GM23338 (cell line): Measurements from ENCODE around the gene PLD2. TPM values are rescaled to one million over a fixed set of nuclear protein-coding genes. Genes with fewer than 3 reads are reported as not detected.
A peak's percentile ranks its signal among the peaks of the same experiment; 100 is the strongest.

Experiments
- ATAC-seq: fragments of 200-7000 bp; cut with Tn5 transposase; 3 replicates; pipeline ENCODE4 v1.9.1; 2020
- DNase-seq: peaks from one replicate; pipeline ENCODE4 v3.0.0-alpha.2; 2015; ENCODE audit warnings: low spot score
- H2AFZ ChIP-seq: fragments of 200-600 bp; sonication (generic); 2 replicates; pipeline ENCODE4 v1.8.0; 2016; ENCODE audit warnings: antibody characterized with exemption, mild to moderate bottlenecking, moderate library complexity
- H3F3A ChIP-seq: fragments of 200-600 bp; sonication (generic); replicated peaks from 2 replicates; pipeline ENCODE4 v1.8.0; 2017; ENCODE audit warnings: antibody characterized with exemption, mixed run types, low read depth
- H3K27ac ChIP-seq: fragments of 200-600 bp; sonication (generic); 2 replicates; pipeline ENCODE4 v1.6.1; 2016; ENCODE audit warnings: low read depth
- H3K27me3 ChIP-seq: fragments of 200-600 bp; sonication (generic); 2 replicates; pipeline ENCODE4 v1.8.0; 2016; ENCODE audit warnings: mild to moderate bottlenecking, mixed run types, moderate library complexity; ENCODE audit not compliant: insufficient read depth
- H3K36me3 ChIP-seq: fragments of 200-600 bp; sonication (generic); 2 replicates; pipeline ENCODE4 v1.8.0; 2016; ENCODE audit warnings: mild to moderate bottlenecking; ENCODE audit not compliant: insufficient read depth
- H3K4me1 ChIP-seq: fragments of 200-600 bp; sonication (generic); 2 replicates; pipeline ENCODE4 v1.8.0; 2016; ENCODE audit warnings: mild to moderate bottlenecking, moderate library complexity; ENCODE audit not compliant: insufficient read depth
- H3K4me2 ChIP-seq: fragments of 200-600 bp; sonication (generic); 2 replicates; pipeline ENCODE4 v1.7.1; 2017; ENCODE audit warnings: mixed run types
- H3K4me3 ChIP-seq: fragments of 200-600 bp; sonication (generic); 2 replicates; pipeline ENCODE4 v1.6.1; 2016; ENCODE audit warnings: mixed run types
- H3K79me2 ChIP-seq: fragments of 200-600 bp; sonication (generic); replicated peaks from 2 replicates; pipeline ENCODE4 v1.8.0; 2017; ENCODE audit warnings: mild to moderate bottlenecking; ENCODE audit not compliant: insufficient read depth
- H3K9me2 ChIP-seq: fragments of 200-600 bp; sonication (generic); 2 replicates; pipeline ENCODE4 v1.8.0; 2017; ENCODE audit not compliant: insufficient read depth
- H4K20me1 ChIP-seq: fragments of 200-600 bp; sonication (generic); replicated peaks from 2 replicates; pipeline ENCODE4 v1.8.0; 2017; ENCODE audit warnings: mild to moderate bottlenecking; ENCODE audit not compliant: insufficient read depth
- H3K27ac Mint-ChIP-seq: 2 replicates; pipeline ENCODE4 v1.8.0; 2020; ENCODE audit warnings: inconsistent platforms, mild to moderate bottlenecking, moderate library complexity, mixed read lengths
- H3K27me3 Mint-ChIP-seq: 3 replicates; pipeline ENCODE4 v1.8.0; 2022; ENCODE audit warnings: low read depth, mild to moderate bottlenecking, moderate library complexity, mixed read lengths, inconsistent platforms; ENCODE audit not compliant: insufficient read depth, poor library complexity
- H3K36me3 Mint-ChIP-seq: 3 replicates; pipeline ENCODE4 v1.8.0; 2021; ENCODE audit warnings: low read depth, mild to moderate bottlenecking, inconsistent platforms, moderate library complexity, mixed read lengths
- H3K4me1 Mint-ChIP-seq: 3 replicates; pipeline ENCODE4 v1.8.0; 2020; ENCODE audit warnings: mild to moderate bottlenecking, inconsistent platforms, mixed read lengths
- H3K4me3 Mint-ChIP-seq: 3 replicates; pipeline ENCODE4 v1.8.0; 2021; ENCODE audit warnings: moderate library complexity, mild to moderate bottlenecking, inconsistent platforms, mixed read lengths
- H3K9me3 Mint-ChIP-seq: 3 replicates; pipeline ENCODE4 v1.8.0; 2020; ENCODE audit warnings: moderate library complexity, mild to moderate bottlenecking, inconsistent platforms, mixed read lengths
- EZH2 ChIP-seq: fragments of 200-600 bp; sonication (generic); IDR thresholded peaks from one replicate; pipeline ENCODE4 v1.8.0; 2017; ENCODE audit warnings: antibody characterized with exemption, mild to moderate bottlenecking, low read depth; ENCODE audit not compliant: unreplicated experiment
- EZH2phosphoT487 ChIP-seq: fragments of 200-600 bp; sonication (generic); IDR thresholded peaks from one replicate; pipeline ENCODE4 v1.8.1; 2018; ENCODE audit warnings: antibody characterized with exemption; ENCODE audit not compliant: unreplicated experiment
- NANOG ChIP-seq: IDR thresholded peaks from 2 replicates; pipeline ENCODE4 v1.6.1; 2016; ENCODE audit warnings: antibody characterized with exemption, borderline replicate concordance
- STAT1 ChIP-seq: IDR thresholded peaks from one replicate; pipeline ENCODE4 v1.6.1; 2016; ENCODE audit warnings: antibody characterized with exemption; ENCODE audit not compliant: unreplicated experiment
- ZNF114 ChIP-seq: fragments of 250-450 bp; sonication (Bioruptor Pico); IDR thresholded peaks from 2 replicates; pipeline ENCODE4 v1.5.0; 2020; ENCODE audit warnings: mild to moderate bottlenecking, moderate library complexity
- polyA plus RNA-seq: library from polyadenylated mRNA; unstranded; fragments of >200 nt; fragmentation: Nextera tagmentation; extraction: Ambion mirVana; gene quantifications from 2 replicates; pipeline ENCODE4 v1.2.1, GENCODE V29; 2016
- total RNA-seq: library from RNA; depleted of rRNA; stranded (reverse); fragments of >200 nt; shearing (Covaris generic); gene quantifications from 2 replicates; pipeline ENCODE4 v1.2.3, GENCODE V29; 2014
- TF ChIP-seq, protein P1 (sequence below), 2 experiments: fragments of 200-600 bp in 1 of 2; sonication (generic) in 1 of 2; conservative IDR thresholded peaks; 2 replicates each; pipeline versions ENCODE4 v1.5.1 to v1.6.1; 2016 to 2017; ENCODE audit warnings: antibody characterized with exemption in 2 of 2, low read depth in 2 of 2, mild to moderate bottlenecking in 2 of 2, moderate library complexity in 1 of 2

The PLD2 gene
- total and polyA plus RNA-seq, 2 experiments from 2014 or later, result 20.2 to 55.9 TPM

DNA sequence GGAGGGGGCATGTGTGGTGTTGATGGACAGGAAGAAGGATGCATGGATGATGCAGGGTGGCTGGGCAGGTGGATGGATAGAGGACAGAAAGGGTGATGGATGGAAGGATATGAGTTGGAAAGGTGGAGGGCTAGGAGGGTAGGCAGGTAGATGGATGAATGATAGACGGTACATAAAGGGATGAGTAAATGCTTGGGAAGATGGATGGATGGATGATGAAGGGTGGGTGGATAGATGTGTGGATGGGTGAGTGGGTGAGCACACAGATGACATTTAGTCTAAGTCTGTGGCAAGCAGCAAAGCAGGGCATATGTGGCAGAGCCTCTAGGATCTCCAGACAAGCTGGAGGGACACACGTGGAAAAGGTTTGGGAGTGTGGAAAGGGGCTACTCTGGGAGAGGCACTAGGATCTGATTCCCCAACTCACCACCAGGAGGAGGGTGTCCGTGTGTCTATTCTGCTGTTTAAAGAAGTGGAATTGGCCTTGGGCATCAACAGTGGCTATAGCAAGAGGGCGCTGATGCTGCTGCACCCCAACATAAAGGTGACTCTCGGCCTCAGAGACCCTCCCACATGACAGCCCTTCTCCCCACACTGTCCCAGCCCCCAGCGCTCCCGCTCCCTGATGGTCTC lies 8.2 kb downstream of the PLD2 start:
- Histone ChIP-seq H4K20me1 (no peaks in the 10 kb centered on the region), H3K9me2 (no peaks in the 10 kb centered on the region), H3K4me2 (no peak overlapping the region), H3K27me3 (no peaks in the 10 kb centered on the region), H3F3A (0 out of 2 replicates have a peak, but pooled peaks cover 3% of the 10 kb centered on the region), H3K4me3 (no peak overlapping the region), H3K4me1 (no peaks in the 10 kb centered on the region), H2AFZ (no peak overlapping the region), H3K36me3 (peaks cover 15% of the 10 kb centered on the region), H3K27ac (no peak overlapping the region), H3K79me2 (no peaks in the 10 kb centered on the region)
- ATAC-seq (peak; percentile 83), DNase-seq (peak; percentile 74)
- Mint-ChIP-seq H3K27ac (no peak overlapping the region), H3K4me1 (no peaks in the 10 kb centered on the region; the same call in 2 of the 3 replicates), H3K27me3 (peaks cover 6% of the 10 kb centered on the region), H3K9me3 (peaks cover 2% of the 10 kb centered on the region), H3K4me3 (no peak overlapping the region), H3K36me3 (peaks cover 42% of the 10 kb centered on the region)
- no peak for TF ChIP-seq EZH2phosphoT487
- TF ChIP-seq, protein P1, sequence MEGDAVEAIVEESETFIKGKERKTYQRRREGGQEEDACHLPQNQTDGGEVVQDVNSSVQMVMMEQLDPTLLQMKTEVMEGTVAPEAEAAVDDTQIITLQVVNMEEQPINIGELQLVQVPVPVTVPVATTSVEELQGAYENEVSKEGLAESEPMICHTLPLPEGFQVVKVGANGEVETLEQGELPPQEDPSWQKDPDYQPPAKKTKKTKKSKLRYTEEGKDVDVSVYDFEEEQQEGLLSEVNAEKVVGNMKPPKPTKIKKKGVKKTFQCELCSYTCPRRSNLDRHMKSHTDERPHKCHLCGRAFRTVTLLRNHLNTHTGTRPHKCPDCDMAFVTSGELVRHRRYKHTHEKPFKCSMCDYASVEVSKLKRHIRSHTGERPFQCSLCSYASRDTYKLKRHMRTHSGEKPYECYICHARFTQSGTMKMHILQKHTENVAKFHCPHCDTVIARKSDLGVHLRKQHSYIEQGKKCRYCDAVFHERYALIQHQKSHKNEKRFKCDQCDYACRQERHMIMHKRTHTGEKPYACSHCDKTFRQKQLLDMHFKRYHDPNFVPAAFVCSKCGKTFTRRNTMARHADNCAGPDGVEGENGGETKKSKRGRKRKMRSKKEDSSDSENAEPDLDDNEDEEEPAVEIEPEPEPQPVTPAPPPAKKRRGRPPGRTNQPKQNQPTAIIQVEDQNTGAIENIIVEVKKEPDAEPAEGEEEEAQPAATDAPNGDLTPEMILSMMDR (conservative IDR thresholded peaks at IDR 0.05; ENCODE audit: low read depth in 2 of 2), result peak; percentile 50 to 69

DNA sequence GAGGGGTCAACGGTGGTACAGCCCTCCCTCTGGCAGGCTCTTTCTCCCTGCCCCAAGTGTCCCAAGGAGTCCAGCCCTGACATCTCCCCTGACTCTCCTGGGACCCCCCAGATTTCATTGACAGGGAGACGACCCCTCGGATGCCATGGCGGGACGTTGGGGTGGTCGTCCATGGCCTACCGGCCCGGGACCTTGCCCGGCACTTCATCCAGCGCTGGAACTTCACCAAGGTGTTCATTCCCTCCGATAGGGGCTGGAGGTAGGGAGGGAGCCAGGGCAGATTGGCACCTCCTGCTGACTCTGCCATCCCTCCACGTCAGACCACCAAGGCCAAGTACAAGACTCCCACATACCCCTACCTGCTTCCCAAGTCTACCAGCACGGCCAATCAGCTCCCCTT lies 9.9 kb downstream of the PLD2 start:
- Histone ChIP-seq H3K4me2 (no peak overlapping the region), H3K36me3 (peaks cover 12% of the 10 kb centered on the region), H4K20me1 (no peaks in the 10 kb centered on the region; the same call in 1 of the 2 replicates), H2AFZ (no peak overlapping the region), H3K79me2 (no peaks in the 10 kb centered on the region), H3F3A (0 out of 2 replicates have a peak, but pooled peaks cover 3% of the 10 kb centered on the region), H3K27ac (no peak overlapping the region), H3K27me3 (no peaks in the 10 kb centered on the region), H3K9me2 (no peaks in the 10 kb centered on the region), H3K4me3 (no peak overlapping the region), H3K4me1 (no peaks in the 10 kb centered on the region)
- TF ChIP-seq NANOG (no peak), EZH2phosphoT487 (no peak)
- Mint-ChIP-seq H3K4me3 (no peak overlapping the region), H3K36me3 (peaks cover 33% of the 10 kb centered on the region), H3K9me3 (peaks cover 2% of the 10 kb centered on the region; the same call in 2 of the 3 replicates), H3K27ac (no peak overlapping the region), H3K4me1 (no peaks in the 10 kb centered on the region), H3K27me3 (peaks cover 4% of the 10 kb centered on the region)
- ATAC-seq (no peak), DNase-seq (no peak)

DNA sequence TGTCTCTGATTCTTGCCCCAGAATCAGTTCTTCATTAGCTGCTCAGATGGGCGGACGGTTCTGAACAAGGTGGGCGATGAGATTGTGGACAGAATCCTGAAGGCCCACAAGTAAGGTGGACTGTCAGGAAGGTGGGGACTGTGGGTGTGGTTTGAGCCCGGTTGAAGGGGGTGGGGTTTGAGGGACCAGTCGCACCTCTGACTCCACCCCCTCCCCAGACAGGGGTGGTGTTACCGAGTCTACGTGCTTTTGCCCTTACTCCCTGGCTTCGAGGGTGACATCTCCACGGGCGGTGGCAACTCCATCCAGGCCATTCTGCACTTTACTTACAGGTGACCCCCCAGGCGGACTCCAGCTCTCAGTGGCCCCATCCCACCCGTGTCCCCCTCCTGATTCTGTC lies 11.3 kb downstream of the PLD2 start:
- Histone ChIP-seq H3K27me3 (no peaks in the 10 kb centered on the region), H3K4me1 (no peaks in the 10 kb centered on the region), H3K4me2 (no peak overlapping the region), H3K36me3 (peaks cover 13% of the 10 kb centered on the region), H3K9me2 (no peaks in the 10 kb centered on the region), H3K79me2 (no peaks in the 10 kb centered on the region), H3K27ac (no peak overlapping the region), H2AFZ (no peak overlapping the region), H3F3A (0 out of 2 replicates have a peak, but pooled peaks cover 3% of the 10 kb centered on the region), H4K20me1 (no peaks in the 10 kb centered on the region; the same call in 1 of the 2 replicates), H3K4me3 (no peak overlapping the region)
- peaks cover 2% of the 10 kb centered on the region; the same call in 2 of the 3 replicates for H3K9me3 Mint-ChIP-seq
- no peak overlapping the region for H3K27ac Mint-ChIP-seq
- DNase-seq (peak; percentile 53), ATAC-seq (peak; percentile 85)
- H3K27me3 Mint-ChIP-seq, result peaks cover 4% of the 10 kb centered on the region
- peaks cover 35% of the 10 kb centered on the region for H3K36me3 Mint-ChIP-seq
- H3K4me1 Mint-ChIP-seq, result no peaks in the 10 kb centered on the region
- H3K4me3 Mint-ChIP-seq, result no peak overlapping the region
- TF ChIP-seq NANOG, result no peak
- no peak for TF ChIP-seq EZH2
- TF ChIP-seq, protein P1 (conservative IDR thresholded peaks at IDR 0.05; ENCODE audit: low read depth in 2 of 2), result no peak
- no peak for TF ChIP-seq EZH2phosphoT487
- no peak for TF ChIP-seq ZNF114 (CRISPR knock-in tag)
- no peak for TF ChIP-seq STAT1
